ENCODE results near the gene VTI1A.
A peak's percentile ranks its signal among the peaks of the same experiment; 100 is the strongest.
"Not testable (repeated sequence)": the region's sequence is repeated elsewhere in the genome, so short reads cannot be mapped to it uniquely, and the experiment has no call there.

The VTI1A gene

GRCh38 chr10:112446855-112447619 lies at the start of gene VTI1A, which contains the start of gene ZDHHC6:
VTI1A (plus strand) TSS chr10:112447215; CDS start chr10:112447374, 159 bp downstream.
ZDHHC6 (minus strand) TSS chr10:112446914; CDS start chr10:112445436, 1,478 bp downstream.
- peak; percentile 80 for DNase-seq

DNA sequence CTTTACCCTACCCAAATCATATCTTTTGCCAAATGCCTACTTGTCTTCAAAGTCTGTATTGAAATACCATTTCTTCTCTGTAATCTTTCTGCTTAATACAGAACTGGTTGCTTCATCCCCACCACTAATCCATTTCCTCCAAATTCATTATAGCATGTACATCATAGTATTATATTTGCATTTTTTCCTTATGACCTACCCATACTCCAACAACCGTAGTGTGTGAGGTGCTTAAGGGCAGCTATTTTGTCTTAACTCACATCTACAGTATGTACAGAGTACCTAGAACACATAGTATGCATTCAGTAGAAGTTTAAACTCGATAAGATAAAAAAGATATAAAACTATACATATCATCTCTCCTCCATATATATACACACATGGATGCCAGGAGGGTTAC lies 49.4 kb upstream of the VTI1A start:
- no peak for DNase-seq

GRCh38 chr10:112402917-112403316 lies 44.1 kb upstream of the VTI1A start:
- no peak for DNase-seq

- DNase-seq: no peak
These were observed 42.4 kb upstream of the VTI1A start for GRCh38 chr10:112404617-112405016.

- DNase-seq: not testable (repeated sequence)
These were observed 40.2 kb upstream of the VTI1A start for GRCh38 chr10:112406806-112407205.

DNA sequence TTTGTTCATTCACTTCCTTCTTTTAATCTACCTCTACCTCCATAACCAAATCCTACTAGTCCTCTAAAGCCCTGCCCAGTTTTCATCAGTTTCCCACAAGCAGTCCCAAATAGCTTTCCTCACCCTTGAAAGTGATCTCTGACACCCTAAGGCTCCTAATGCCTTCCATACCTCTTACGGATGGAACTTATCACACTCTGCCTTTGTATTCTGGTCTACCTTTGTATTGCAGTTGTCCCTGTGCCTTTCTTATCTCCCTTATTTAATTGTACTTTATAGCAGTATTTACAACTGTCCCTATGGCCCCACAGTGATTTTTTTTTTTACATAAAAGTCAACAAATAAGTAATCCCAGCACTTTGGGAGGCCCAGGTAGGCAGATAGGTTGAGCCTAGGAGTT lies 39.3 kb upstream of the VTI1A start:
- no peak for DNase-seq

DNA sequence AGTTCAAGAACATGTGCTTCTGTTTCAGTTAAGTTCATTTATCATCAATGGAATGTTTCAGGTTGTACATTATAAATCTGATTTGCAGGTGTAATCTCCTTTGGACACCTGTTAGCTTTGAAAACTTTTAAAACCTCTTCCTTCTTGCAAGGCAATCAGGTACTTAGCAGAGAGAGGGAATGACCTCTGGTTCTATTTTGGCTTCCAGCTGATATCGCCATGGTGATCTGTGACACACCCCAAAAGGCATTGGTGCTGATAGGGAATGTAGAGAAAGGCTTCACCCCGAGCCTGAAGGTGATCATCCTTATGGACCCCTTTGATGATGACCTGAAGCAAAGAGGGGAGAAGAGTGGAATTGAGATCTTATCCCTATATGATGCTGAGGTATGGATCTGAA lies 37.7 kb upstream of the VTI1A start:
- no peak for DNase-seq

DNA sequence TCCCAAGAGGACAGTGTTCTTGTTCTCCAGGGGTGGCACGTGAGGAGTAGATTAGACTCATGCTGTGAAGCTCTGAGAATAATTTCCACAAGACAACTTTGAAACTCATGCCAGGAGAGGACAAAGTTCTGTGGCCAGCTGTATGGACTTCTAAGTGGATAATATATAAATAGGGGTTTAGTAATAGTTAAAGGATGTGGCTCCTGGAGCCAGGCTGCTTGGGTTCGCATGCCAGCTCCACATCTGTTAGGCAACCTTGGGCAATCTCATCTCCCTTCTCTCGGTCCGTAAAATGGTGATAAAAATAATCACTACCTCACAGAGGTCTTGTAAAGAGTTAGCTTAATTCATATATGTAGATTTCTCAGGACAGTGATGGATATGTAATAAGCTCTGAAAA lies 37.3 kb upstream of the VTI1A start:
- DNase-seq: no peak

- no peak for DNase-seq
These were observed 34.3 kb upstream of the VTI1A start for GRCh38 chr10:112412696-112413095.

GRCh38 chr10:112421731-112422130 lies 25.3 kb upstream of the VTI1A start:
- no peak for DNase-seq

GRCh38 chr10:112424651-112425050 lies 22.4 kb upstream of the VTI1A start:
- no peak for DNase-seq

- DNase-seq: no peak
These were observed 20.9 kb upstream of the VTI1A start for GRCh38 chr10:112426111-112426510.

GRCh38 chr10:112429147-112429546 lies 17.9 kb upstream of the VTI1A start:
- no peak for DNase-seq

DNA sequence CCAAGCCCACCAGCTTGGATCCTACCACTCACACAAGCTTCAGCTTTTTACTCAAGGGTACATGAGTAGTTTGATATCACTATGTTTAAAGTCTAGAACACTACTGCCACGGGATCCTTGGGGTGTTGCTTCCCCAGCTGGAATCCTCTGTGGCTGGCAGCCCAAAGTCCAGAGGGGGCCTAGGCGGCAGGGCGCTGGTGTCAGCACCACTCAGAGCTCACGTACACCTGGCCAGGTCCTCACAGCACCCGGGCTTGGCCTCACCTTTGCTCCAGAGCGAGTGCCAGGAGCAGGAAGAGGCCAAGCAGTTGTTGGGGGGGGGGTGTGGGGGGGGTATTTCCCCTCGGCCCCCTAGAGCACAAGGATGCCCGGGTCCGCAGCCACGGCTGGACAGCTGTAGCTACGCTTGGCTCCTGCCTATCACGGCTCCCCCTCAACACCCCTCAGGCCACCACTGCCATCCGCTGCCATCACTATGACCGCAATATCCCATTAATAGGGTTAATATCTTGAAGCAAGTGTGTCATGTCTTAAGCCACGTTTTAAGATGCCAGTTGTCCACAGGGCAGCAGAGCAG lies 17.3 kb upstream of the VTI1A start:
- no peak for DNase-seq

- no peak for DNase-seq
These were observed 13.9 kb upstream of the VTI1A start for GRCh38 chr10:112433136-112433535.

- no peak for DNase-seq
These were observed 11.9 kb upstream of the VTI1A start for GRCh38 chr10:112434988-112435619.

- DNase-seq: no peak
These were observed 8.7 kb upstream of the VTI1A start for GRCh38 chr10:112438356-112438755.

DNA sequence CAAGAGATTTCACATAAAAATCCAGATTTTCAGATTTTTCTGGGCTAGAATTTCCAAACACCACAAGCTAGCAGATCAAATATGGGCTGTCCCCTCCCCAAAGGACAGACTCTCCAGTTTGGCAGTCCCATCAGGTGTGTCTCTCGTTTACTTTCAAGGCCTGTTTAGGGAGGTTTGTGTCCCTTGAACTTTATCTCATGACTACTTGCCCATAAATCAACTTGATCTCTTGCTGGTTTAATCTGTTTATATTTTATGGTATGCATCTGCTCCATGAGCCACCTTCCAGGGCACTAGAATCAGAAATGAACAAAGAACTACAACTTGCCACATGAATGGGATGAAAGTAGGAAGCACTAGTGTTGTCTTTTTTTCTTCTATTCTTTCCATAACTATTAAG lies 5.5 kb upstream of the VTI1A start:
- DNase-seq: no peak

GRCh38 chr10:112442063-112442462 lies 5.0 kb upstream of the VTI1A start:
- DNase-seq: no peak

- DNase-seq: no peak
These were observed 760 bp upstream of the VTI1A start for GRCh38 chr10:112446055-112446854.

DNA sequence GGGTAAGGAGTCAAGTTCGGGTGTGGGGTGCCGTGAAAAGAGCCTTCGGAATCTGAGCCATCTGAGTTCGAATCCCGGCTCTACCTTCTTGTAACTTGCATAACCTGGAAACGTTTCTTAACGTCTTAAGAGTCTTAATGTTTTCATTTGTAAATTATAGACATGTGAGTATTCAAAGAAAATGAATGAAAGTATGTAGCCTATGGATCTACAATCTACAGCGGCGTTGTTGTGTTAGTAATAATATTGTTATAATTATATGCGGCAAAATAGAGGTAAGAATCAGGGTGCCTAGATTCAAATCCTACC lies 559 bp downstream of the VTI1A start:
- no peak for DNase-seq

- DNase-seq: no peak
These were observed 1.9 kb downstream of the VTI1A start for GRCh38 chr10:112448888-112449287.
